Measurements from ENCODE around the gene CYP24A1.

The CYP24A1 gene

GRCh38 chr20:54127855-54128574, 45.8 kb downstream of the CYP24A1 start:
- no peak for TF ChIP-seq REST (IDR thresholded peaks at IDR 0.05; ENCODE audit: insufficient read depth in 1 of 2, low read depth in 2 of 2, low read length in 2 of 2)
- no peak for TF ChIP-seq FOXP2 (optimal IDR thresholded peaks at IDR 0.05; ENCODE audit: borderline replicate concordance, extremely low read depth, extremely low read length, insufficient read depth)
- no peak for TF ChIP-seq SIN3A (IDR thresholded peaks at IDR 0.05; ENCODE audit: borderline replicate concordance, insufficient read depth, low read length)
- TF ChIP-seq POLR2AphosphoS5 (IDR thresholded peaks at IDR 0.05; ENCODE audit: low read depth, low read length) = no peak
- TF ChIP-seq TAF1 (IDR thresholded peaks at IDR 0.05; ENCODE audit: borderline replicate concordance, insufficient read depth, low read length) = no peak

GRCh38 chr20:54126806-54127655, 46.8 kb downstream of the CYP24A1 start:
- no peak for TF ChIP-seq POLR2AphosphoS5 (IDR thresholded peaks at IDR 0.05; ENCODE audit: low read depth, low read length)
- no peak for TF ChIP-seq SIN3A (IDR thresholded peaks at IDR 0.05; ENCODE audit: borderline replicate concordance, insufficient read depth, low read length)
- no peak for TF ChIP-seq TAF1 (IDR thresholded peaks at IDR 0.05; ENCODE audit: borderline replicate concordance, insufficient read depth, low read length)
- TF ChIP-seq FOXP2 (optimal IDR thresholded peaks at IDR 0.05; ENCODE audit: borderline replicate concordance, extremely low read depth, extremely low read length, insufficient read depth) = no peak
- no peak for TF ChIP-seq REST (IDR thresholded peaks at IDR 0.05; ENCODE audit: insufficient read depth in 1 of 2, low read depth in 2 of 2, low read length in 2 of 2)

- TF ChIP-seq TAF1 (IDR thresholded peaks at IDR 0.05; ENCODE audit: borderline replicate concordance, insufficient read depth, low read length) = no peak
- TF ChIP-seq POLR2AphosphoS5 (IDR thresholded peaks at IDR 0.05; ENCODE audit: low read depth, low read length) = no peak
- TF ChIP-seq SIN3A (IDR thresholded peaks at IDR 0.05; ENCODE audit: borderline replicate concordance, insufficient read depth, low read length) = no peak
- TF ChIP-seq REST (IDR thresholded peaks at IDR 0.05; ENCODE audit: insufficient read depth in 1 of 2, low read depth in 2 of 2, low read length in 2 of 2) = no peak
- TF ChIP-seq FOXP2 (optimal IDR thresholded peaks at IDR 0.05; ENCODE audit: borderline replicate concordance, extremely low read depth, extremely low read length, insufficient read depth) = no peak
Measured at GRCh38 chr20:54123587-54124180, 50.1 kb downstream of the CYP24A1 start.

GRCh38 chr20:54122681-54123586, 50.9 kb downstream of the CYP24A1 start:
- TF ChIP-seq FOXP2 (optimal IDR thresholded peaks at IDR 0.05; ENCODE audit: borderline replicate concordance, extremely low read depth, extremely low read length, insufficient read depth) = no peak
- no peak for TF ChIP-seq TAF1 (IDR thresholded peaks at IDR 0.05; ENCODE audit: borderline replicate concordance, insufficient read depth, low read length)
- TF ChIP-seq POLR2AphosphoS5 (IDR thresholded peaks at IDR 0.05; ENCODE audit: low read depth, low read length) = no peak
- no peak for TF ChIP-seq SIN3A (IDR thresholded peaks at IDR 0.05; ENCODE audit: borderline replicate concordance, insufficient read depth, low read length)
- no peak for TF ChIP-seq REST (IDR thresholded peaks at IDR 0.05; ENCODE audit: insufficient read depth in 1 of 2, low read depth in 2 of 2, low read length in 2 of 2)

Data from PFSK-1 (cell line).